Measurements from ENCODE around the gene CSHL1.

- TF ChIP-seq CTCF (IDR thresholded peaks at IDR 0.05) (no peak), POLR2A (IDR thresholded peaks at IDR 0.05) (no peak), POLR2AphosphoS5 (IDR thresholded peaks at IDR 0.05) (no peak), EP300 (IDR thresholded peaks at IDR 0.05) (no peak)
These were observed 22.5 kb upstream of the CSHL1 start for GRCh38 chr17:63933598-63933997.

Measured in suprapubic skin (tissue), 4 donors.